Heart left ventricle (tissue), 16 donors: ENCODE results near the gene TMEM171. TPM values are rescaled to one million over a fixed set of nuclear protein-coding genes. Genes with fewer than 3 reads are reported as not detected.

Experiments
- ATAC-seq, 4 donors: fragments of 200-7000 bp; cut with Tn5 transposase; one replicate each; pipeline ENCODE4 v1.9.1; 2020 to 2022; ENCODE audit warnings: moderate library complexity in 4 of 4, mild to moderate bottlenecking in 3 of 4, moderate number of reproducible peaks in 1 of 4
- DNase-seq, 5 donors: peaks; one replicate each; pipeline ENCODE4 v3.0.0-alpha.2; 2020
- H3K27ac ChIP-seq, 12 donors: fragments of 200-600 bp; sonication (generic) in 4 of 12; one replicate each; pipeline versions ENCODE4 v1.5.0 to v1.8.0; 2016 to 2022; ENCODE audit warnings: mild to moderate bottlenecking in 2 of 12
- H3K27me3 ChIP-seq, 9 donors: fragments of 200-600 bp; sonication (generic) in 2 of 9; one replicate each; pipeline versions ENCODE4 v1.5.1 to v1.8.0; 2016 to 2022; ENCODE audit warnings: mild to moderate bottlenecking in 3 of 9
- H3K36me3 ChIP-seq, 9 donors: fragments of 200-600 bp; sonication (generic) in 2 of 9; one replicate each; pipeline versions ENCODE4 v1.5.0 to v1.8.0; 2018 to 2022; ENCODE audit warnings: mild to moderate bottlenecking in 2 of 9
- H3K4me1 ChIP-seq, 12 donors: fragments of 200-600 bp; sonication (generic) in 4 of 12; one replicate each; pipeline versions ENCODE4 v1.5.0 to v1.8.0; 2016 to 2022; ENCODE audit warnings: mild to moderate bottlenecking in 3 of 12
- H3K4me3 ChIP-seq, 12 donors: fragments of 200-600 bp; sonication (generic) in 4 of 12; one replicate each; pipeline versions ENCODE4 v1.5.0 to v1.8.0; 2017 to 2022; ENCODE audit warnings: mild to moderate bottlenecking in 9 of 12, moderate library complexity in 4 of 12
- H3K9me3 ChIP-seq, 12 donors: fragments of 200-600 bp; sonication (generic) in 4 of 12; one replicate each; pipeline versions ENCODE4 v1.5.0 to v1.8.0; 2016 to 2022; ENCODE audit warnings: mild to moderate bottlenecking in 1 of 12
- CTCF ChIP-seq, 12 donors: fragments of 200-600 bp; sonication (generic) in 4 of 12; IDR thresholded peaks; one replicate each; pipeline versions ENCODE4 v1.5.0 to v1.8.0; 2018 to 2022; ENCODE audit warnings: antibody characterized with exemption in 12 of 12, mild to moderate bottlenecking in 5 of 12
- POLR2A ChIP-seq, 2 donors: fragments of 450-650 bp; IDR thresholded peaks; one replicate each; pipeline ENCODE4 v1.6.1; 2017; ENCODE audit warnings: antibody characterized with exemption in 2 of 2, mild to moderate bottlenecking in 2 of 2, moderate library complexity in 2 of 2
- WGBS, 4 donors: extraction: QIAGEN DNeasy Blood & Tissue Kit in 2 of 4; methylation state at CpG; one replicate each; pipeline versions ENCODE4 v1.1.5 to v1.1.7; 2013 to 2018; 5-methylcytosine and 5-hydroxymethylcytosine counted together
- intact Hi-C, 10 donors: fragments of 100-400 bp; cut with DNase I; formaldehyde crosslinking; loops; one replicate each; pipeline versions ENCODE4 v1.11.1 to v1.14.2; 2022
- polyA plus RNA-seq, 2 donors: library from polyadenylated mRNA; stranded (reverse); fragments of 200-250 nt; gene quantifications; one replicate each; pipeline ENCODE4 v1.2.3, GENCODE V29; 2013
- total RNA-seq, 9 donors: library from RNA; depleted of rRNA in 2 of 9; stranded (reverse); fragments of >200 nt in 2 of 9; fragmentation: NEBNext Ultra II Directional in 3 of 9; extraction: Animal tissue kit (Norgen Biotek cat#: 25700) in 3 of 9; gene quantifications; one replicate each; pipeline versions ENCODE4 v1.1.0 to v1.2.4, GENCODE V29; 2016 to 2023
- donor health status: ischemic (EF 13 %, LVEDD 7.1; RV severe dilation, severe dysfunction).
- donor health status: healthy with polysubstance abuse.
- donor health status: DM: no; HTN: yes; CAD: no.
- donor health status: DM: no; HTN: no; CAD: no.
- donor health status: ischemic (EF 25% LVEDD 6.9; RV normal size, moderate dysfunction).
- donor health status: ischemic (EF 25% LVEDD 5.7; RV mildly dilated, moderate dysfunction).
- donor health status: healthy.
- donor health status: DM: yes; HTN: yes; CAD: no.
- donor health status: ischemic (EF 35%, LVEDD 5.7; RV mildly dilated, moderate dysfunction).
- donor health status: nonischemic (EF 11% LVEDD 7.7; RV severe dilation, severe dysfunction).
- donor health status: DM: yes; HTN: yes; CAD: no.
- donor health status: PGD.
- donor health status: ischemic (EF 29% LVEDD 5.4; RV normal size, mild dysfunction).
- donor health status: nonischemic (EF 23%, LVEDD 6.1; RV moderate dilation, normal function).

The TMEM171 gene
- total and polyA plus RNA-seq, 11 donors = 0.27 TPM; not detected in 10

DNA sequence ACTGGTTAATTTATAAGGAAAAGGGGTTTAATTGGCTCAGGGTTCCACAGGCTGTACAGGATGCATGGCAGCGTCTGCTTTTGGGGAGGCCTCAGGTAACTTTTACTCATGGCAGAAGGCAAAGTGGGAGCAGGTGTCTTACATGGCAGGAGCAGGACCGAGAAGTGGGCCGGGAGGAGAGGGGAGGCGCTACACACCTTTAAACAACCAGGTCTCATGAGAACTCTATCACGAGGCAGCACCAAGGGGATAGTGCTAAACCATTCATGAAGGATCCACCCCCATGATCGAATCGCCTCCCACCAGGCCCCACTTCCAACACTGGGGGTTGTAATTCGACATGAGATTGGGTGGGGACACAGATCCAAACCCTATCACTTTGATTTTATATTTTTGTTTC, 21.7 kb downstream of the TMEM171 start:
- Histone ChIP-seq H3K9me3 (no peaks in the 10 kb centered on the region), H3K27me3 (peaks cover 0 to 27% (median 3%) of the 10 kb centered on the region in 9 donors), H3K4me3 (no peak overlapping the region), H3K4me1 (no peaks in the 10 kb centered on the region), H3K27ac (no peak overlapping the region), H3K36me3 (no peaks in the 10 kb centered on the region)
- WGBS, 4 donors = 71 to 76% (median 73%) methylated on average over 8 of the region's 8 CpGs
- ATAC-seq (no peak), DNase-seq (no peak)
- no peak for TF ChIP-seq POLR2A (IDR thresholded peaks at IDR 0.05)
- no peak for TF ChIP-seq CTCF (IDR thresholded peaks at IDR 0.05)
- intact Hi-C loops = no loop called here

DNA sequence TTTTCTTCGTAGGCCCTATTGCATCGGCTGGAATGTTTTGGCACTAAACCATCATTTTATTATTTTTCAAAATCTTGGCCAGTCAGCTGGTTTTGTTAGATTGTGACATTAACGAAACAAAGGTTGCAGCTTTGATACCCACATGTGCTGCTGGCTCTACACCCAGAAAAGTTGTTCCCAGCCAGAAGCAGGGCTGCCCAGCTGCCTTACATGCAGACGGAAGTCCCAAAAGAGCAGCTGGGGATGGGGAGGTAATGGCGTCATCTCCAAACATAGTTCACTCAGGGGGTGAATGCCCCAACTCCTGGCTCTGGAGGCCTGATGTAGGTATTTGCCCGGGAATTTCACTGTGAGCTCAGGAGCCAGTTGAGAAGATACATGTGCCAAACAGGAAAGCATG, 23.3 kb downstream of the TMEM171 start:
- WGBS, 4 donors = 80 to 93% (median 83%) methylated on average over 6 of the region's 6 CpGs
- intact Hi-C loops = no loop called here

DNA sequence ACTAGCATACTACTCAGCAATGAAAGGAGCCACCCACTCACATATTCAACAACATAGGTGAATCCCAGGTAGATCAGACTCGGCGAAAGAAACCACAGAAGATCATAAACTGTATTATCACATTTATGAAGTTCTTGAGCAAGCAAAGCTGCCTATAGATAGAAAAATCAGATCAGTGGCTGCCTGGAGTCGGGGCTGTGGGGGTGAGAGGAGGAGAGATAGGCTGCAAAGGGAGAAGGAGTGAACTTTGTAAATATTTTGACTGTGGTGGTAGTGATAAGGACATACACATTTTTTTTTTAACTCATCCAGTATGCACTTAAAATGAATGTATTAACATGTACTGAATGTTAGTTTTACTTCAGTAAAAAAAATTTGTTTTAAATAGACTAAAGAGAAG, 29.2 kb downstream of the TMEM171 start:
- no peaks in the 10 kb centered on the region for H3K36me3 ChIP-seq
- no peak overlapping the region for H3K27ac ChIP-seq
- H3K4me3 ChIP-seq = no peak overlapping the region
- no peaks in the 10 kb centered on the region for H3K4me1 ChIP-seq
- DNase-seq = no peak
- peaks cover 0 to 8% (median 0%) of the 10 kb centered on the region in 9 donors for H3K27me3 ChIP-seq
- intact Hi-C loops = no loop called here
- ATAC-seq = no peak
- WGBS, 4 donors = 54 to 84% (median 57%) methylated on average over 3 of the region's 3 CpGs
- TF ChIP-seq POLR2A (IDR thresholded peaks at IDR 0.05) (no peak), CTCF (IDR thresholded peaks at IDR 0.05) (no peak)
- H3K9me3 ChIP-seq = no peaks in the 10 kb centered on the region

More for the DNA sequence above, 23.3 kb downstream of the TMEM171 start:
- H3K9me3 ChIP-seq = no peaks in the 10 kb centered on the region
- DNase-seq = no peak
- no peak for ATAC-seq
- H3K36me3 ChIP-seq = no peaks in the 10 kb centered on the region
- peaks cover 0 to 13% (median 0%) of the 10 kb centered on the region in 9 donors for H3K27me3 ChIP-seq
- H3K4me3 ChIP-seq = no peak overlapping the region
- no peak overlapping the region for H3K27ac ChIP-seq
- TF ChIP-seq POLR2A (IDR thresholded peaks at IDR 0.05) (no peak), CTCF (IDR thresholded peaks at IDR 0.05) (no peak)
- H3K4me1 ChIP-seq = no peaks in the 10 kb centered on the region

GRCh38 chr5:73150876-73151275, 30.5 kb downstream of the TMEM171 start:
- Histone ChIP-seq H3K27me3 (peaks cover 0 to 4% (median 0%) of the 10 kb centered on the region in 9 donors), H3K36me3 (no peaks in the 10 kb centered on the region), H3K27ac (no peak overlapping the region), H3K4me1 (no peaks in the 10 kb centered on the region), H3K4me3 (no peak overlapping the region), H3K9me3 (no peaks in the 10 kb centered on the region)
- TF ChIP-seq CTCF (IDR thresholded peaks at IDR 0.05) (no peak), POLR2A (IDR thresholded peaks at IDR 0.05) (no peak)
- no peak for DNase-seq
- intact Hi-C loops = no loop called here
- 67 to 78% (median 72%) methylated on average over 7 of the region's 7 CpGs for WGBS, 4 donors
- ATAC-seq = no peak
